Mesendoderm (in vitro differentiated cells): ENCODE measurements around the gene CDH2.

Source experiments
- DNase-seq: peaks from one replicate; pipeline ENCODE4 v3.0.0; 2013
- H2AK5ac ChIP-seq: 2 replicates; pipeline ENCODE4 v1.6.1; 2013; ENCODE audit warnings: low read length, inconsistent platforms
- H2BK120ac ChIP-seq: 2 replicates; pipeline ENCODE4 v1.6.1; 2013; ENCODE audit warnings: low read depth, mild to moderate bottlenecking, low read length, moderate library complexity, mixed read lengths
- H2BK15ac ChIP-seq: replicated peaks from 2 replicates; pipeline ENCODE4 v1.6.1; 2013; ENCODE audit warnings: low read depth, mild to moderate bottlenecking, moderate library complexity
- H2BK5ac ChIP-seq: 2 replicates; pipeline ENCODE4 v1.6.1; 2013; ENCODE audit warnings: low read length, inconsistent platforms
- H3K18ac ChIP-seq: 2 replicates; pipeline ENCODE4 v1.6.1; 2013; ENCODE audit warnings: mild to moderate bottlenecking, low read length, mixed read lengths
- H3K23ac ChIP-seq: one replicate; pipeline ENCODE4 v1.6.1; 2013; ENCODE audit warnings: low read length
- H3K27ac ChIP-seq: 2 replicates; pipeline ENCODE4 v1.5.1; 2013; ENCODE audit warnings: low read depth, mild to moderate bottlenecking, inconsistent platforms, low read length, moderate library complexity
- H3K27me3 ChIP-seq: 2 replicates; pipeline ENCODE4 v1.6.1; 2013; ENCODE audit warnings: low read length, control low read depth, mild to moderate bottlenecking, inconsistent platforms; ENCODE audit not compliant: insufficient read depth, poor library complexity
- H3K36me3 ChIP-seq: 2 replicates; pipeline ENCODE4 v1.6.1; 2013; ENCODE audit warnings: low read length, inconsistent platforms; ENCODE audit not compliant: control insufficient read depth, insufficient read depth
- H3K4ac ChIP-seq: one replicate; pipeline ENCODE4 v1.6.1; 2013; ENCODE audit warnings: low read depth, mild to moderate bottlenecking, low read length, moderate library complexity
- H3K4me1 ChIP-seq: 2 replicates; pipeline ENCODE4 v1.6.1; 2013; ENCODE audit warnings: low read depth, low read length, inconsistent platforms; ENCODE audit not compliant: control insufficient read depth
- H3K4me2 ChIP-seq: 2 replicates; pipeline ENCODE4 v1.6.1; 2013; ENCODE audit warnings: low read length
- H3K4me3 ChIP-seq: 2 replicates; pipeline ENCODE4 v1.5.1; 2013; ENCODE audit warnings: mild to moderate bottlenecking, low read length
- H3K56ac ChIP-seq: one replicate; pipeline ENCODE4 v1.6.1; 2013; ENCODE audit warnings: low read length
- H3K79me1 ChIP-seq: 2 replicates; pipeline ENCODE4 v1.6.1; 2013; ENCODE audit warnings: low read length, inconsistent platforms
- H3K79me2 ChIP-seq: 2 replicates; pipeline ENCODE4 v1.6.1; 2013; ENCODE audit warnings: mild to moderate bottlenecking, low read length; ENCODE audit not compliant: control insufficient read depth, insufficient read depth
- H3K9ac ChIP-seq: 2 replicates; pipeline ENCODE4 v1.6.1; 2013; ENCODE audit warnings: low read length, inconsistent platforms
- H4K5ac ChIP-seq: one replicate; pipeline ENCODE4 v1.6.1; 2013; ENCODE audit warnings: low read length
- H4K8ac ChIP-seq: one replicate; pipeline ENCODE4 v1.6.1; 2013; ENCODE audit warnings: low read depth, mild to moderate bottlenecking, control low read depth, low read length, moderate library complexity
- WGBS: extraction: QIAGEN DNeasy Blood & Tissue Kit; methylation state at CpG from one replicate; pipeline ENCODE4 v1.1.7; 2013; ENCODE audit warnings: low lambda C conversion rate, missing lambda C conversion rate; ENCODE audit not compliant: insufficient coverage; ENCODE audit errors: extremely low coverage; 5-methylcytosine and 5-hydroxymethylcytosine counted together

CDH2 gene

DNA sequence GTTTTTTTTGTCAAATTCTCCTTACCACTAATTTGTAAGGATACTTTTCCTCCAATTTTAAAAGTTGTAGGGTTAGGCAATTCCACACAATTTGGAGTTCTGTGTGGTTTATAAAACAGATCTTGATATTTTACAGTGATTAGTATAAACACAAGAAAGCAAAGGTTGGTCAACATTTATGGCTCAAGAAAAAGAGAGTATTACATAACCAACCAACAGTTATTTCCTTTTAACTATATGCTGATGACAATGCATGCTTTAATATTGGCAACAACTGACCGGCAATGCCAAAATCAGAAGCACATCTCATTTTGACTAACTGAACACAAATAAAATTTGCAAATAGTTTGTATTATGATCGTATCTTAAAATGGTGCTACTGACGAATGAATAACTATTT lies 137.2 kb downstream of the CDH2 start:
- no peak overlapping the region for H3K23ac ChIP-seq
- H4K5ac ChIP-seq = no peak overlapping the region
- H3K27me3 ChIP-seq = no peaks in the 10 kb centered on the region
- H3K79me1 ChIP-seq = peaks cover 7% of the 10 kb centered on the region
- H3K56ac ChIP-seq = no peak overlapping the region
- H2BK5ac ChIP-seq = no peak overlapping the region
- H4K8ac ChIP-seq = no peak overlapping the region
- peaks cover 7% of the 10 kb centered on the region for H3K79me2 ChIP-seq
- H3K18ac ChIP-seq = no peak overlapping the region
- H3K4me2 ChIP-seq = no peak overlapping the region
- DNase-seq = no peak
- H3K4me1 ChIP-seq = peaks cover 2% of the 10 kb centered on the region
- H3K27ac ChIP-seq = no peak overlapping the region
- no peak overlapping the region for H3K4me3 ChIP-seq
- H2AK5ac ChIP-seq = no peak overlapping the region
- no peak overlapping the region for H3K9ac ChIP-seq
- no peak overlapping the region for H2BK15ac ChIP-seq
- H2BK120ac ChIP-seq = no peak overlapping the region
- no peaks in the 10 kb centered on the region for H3K36me3 ChIP-seq
- no peak overlapping the region for H3K4ac ChIP-seq
- WGBS = no CpG with 5 or more reads among the region's 3 CpGs

DNA sequence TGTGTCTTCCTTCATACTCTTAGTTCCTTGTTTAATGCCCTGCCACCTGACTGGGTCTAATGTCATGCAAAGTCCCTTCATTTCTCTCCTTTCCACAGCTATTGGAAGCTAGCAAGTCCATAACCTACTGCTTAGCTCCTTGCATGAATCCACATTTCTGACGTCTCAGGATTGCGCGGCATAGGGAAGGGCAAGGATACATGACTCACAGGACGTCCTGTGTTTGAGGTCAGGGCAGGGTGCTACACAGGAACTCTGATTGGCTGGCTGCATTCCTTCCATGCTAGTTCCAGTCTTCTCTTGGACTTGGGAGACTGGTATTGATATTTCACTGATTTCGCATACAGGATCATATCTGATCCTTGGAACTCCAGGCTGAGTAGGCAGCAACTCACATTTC lies 137.9 kb downstream of the CDH2 start:
- Histone ChIP-seq H3K18ac (no peak overlapping the region), H3K27me3 (no peaks in the 10 kb centered on the region), H3K4me2 (no peak overlapping the region), H2BK15ac (no peak overlapping the region), H2BK5ac (no peak overlapping the region), H3K23ac (no peak overlapping the region), H3K56ac (peak overlapping the region; percentile 10), H3K79me1 (peaks cover 6% of the 10 kb centered on the region), H3K9ac (no peak overlapping the region), H2AK5ac (no peak overlapping the region), H4K5ac (no peak overlapping the region), H3K79me2 (peaks cover 7% of the 10 kb centered on the region), H4K8ac (no peak overlapping the region), H3K27ac (no peak overlapping the region), H3K4me3 (no peak overlapping the region), H3K36me3 (no peaks in the 10 kb centered on the region), H3K4ac (no peak overlapping the region), H2BK120ac (no peak overlapping the region), H3K4me1 (peaks cover 2% of the 10 kb centered on the region)
- DNase-seq = peak; percentile 28
- no CpG with 5 or more reads among the region's 5 CpGs for WGBS

DNA sequence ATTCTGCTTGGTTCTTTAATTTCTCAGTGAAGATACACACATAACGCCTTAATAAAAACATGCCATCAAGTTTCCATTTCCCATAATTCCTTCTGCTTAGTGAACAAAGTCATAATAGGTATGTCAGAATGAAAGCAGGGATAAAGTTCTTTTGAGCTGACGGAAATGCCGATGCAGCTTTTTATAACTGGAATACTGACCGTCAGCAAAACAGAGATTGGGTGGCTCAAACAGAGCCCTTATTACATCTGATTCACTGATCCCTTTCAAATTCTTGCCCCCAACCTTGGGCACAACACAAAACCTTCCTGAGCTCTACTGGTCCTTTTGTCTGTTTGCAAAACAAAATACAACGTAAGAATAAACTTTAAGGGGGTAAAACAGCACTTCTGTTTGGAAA lies 140.4 kb downstream of the CDH2 start:
- Histone ChIP-seq H3K9ac (no peak overlapping the region), H3K18ac (no peak overlapping the region), H3K4me2 (no peak overlapping the region), H3K4me3 (no peak overlapping the region), H3K79me2 (peaks cover 7% of the 10 kb centered on the region), H4K8ac (peak overlapping the region; percentile 28), H3K56ac (no peak overlapping the region), H2AK5ac (no peak overlapping the region), H3K23ac (no peak overlapping the region), H3K27ac (no peak overlapping the region), H2BK15ac (no peak overlapping the region), H3K36me3 (no peaks in the 10 kb centered on the region), H2BK5ac (no peak overlapping the region), H3K79me1 (peaks cover 6% of the 10 kb centered on the region), H4K5ac (no peak overlapping the region), H2BK120ac (no peak overlapping the region), H3K4ac (no peak overlapping the region), H3K4me1 (peaks cover 2% of the 10 kb centered on the region), H3K27me3 (no peaks in the 10 kb centered on the region)
- no peak for DNase-seq
- no CpG with 5 or more reads among the region's 5 CpGs for WGBS

DNA sequence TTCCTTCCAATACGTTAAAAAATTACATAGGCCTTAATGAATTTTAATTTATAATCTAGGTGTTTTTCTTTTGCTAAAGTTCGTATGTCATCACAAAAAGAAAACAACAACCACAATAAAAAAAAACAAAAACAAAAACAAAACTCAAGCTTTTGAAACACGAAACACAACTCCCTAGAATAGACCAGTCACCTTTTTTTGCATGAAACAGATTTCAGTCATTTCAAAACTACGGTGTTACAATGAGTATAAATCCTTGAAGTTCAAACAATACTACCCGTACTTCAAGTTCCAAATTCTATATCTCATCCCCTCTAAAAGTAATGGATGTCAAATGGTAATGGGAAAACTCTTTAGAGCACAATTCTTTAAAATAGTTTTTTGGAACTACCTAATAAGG lies 142.4 kb downstream of the CDH2 start:
- Histone ChIP-seq H3K27ac (no peak overlapping the region), H3K9ac (no peak overlapping the region), H3K18ac (no peak overlapping the region), H3K23ac (no peak overlapping the region), H2AK5ac (no peak overlapping the region), H3K79me2 (peaks cover 8% of the 10 kb centered on the region), H3K56ac (no peak overlapping the region), H3K4me3 (no peak overlapping the region), H2BK5ac (no peak overlapping the region), H3K79me1 (peaks cover 7% of the 10 kb centered on the region), H3K36me3 (no peaks in the 10 kb centered on the region), H2BK120ac (no peak overlapping the region), H4K5ac (no peak overlapping the region), H3K4ac (no peak overlapping the region), H3K27me3 (no peaks in the 10 kb centered on the region), H3K4me2 (no peak overlapping the region), H4K8ac (no peak overlapping the region), H2BK15ac (no peak overlapping the region), H3K4me1 (peaks cover 2% of the 10 kb centered on the region)
- no CpG with 5 or more reads among the region's 5 CpGs for WGBS
- DNase-seq = no peak

DNA sequence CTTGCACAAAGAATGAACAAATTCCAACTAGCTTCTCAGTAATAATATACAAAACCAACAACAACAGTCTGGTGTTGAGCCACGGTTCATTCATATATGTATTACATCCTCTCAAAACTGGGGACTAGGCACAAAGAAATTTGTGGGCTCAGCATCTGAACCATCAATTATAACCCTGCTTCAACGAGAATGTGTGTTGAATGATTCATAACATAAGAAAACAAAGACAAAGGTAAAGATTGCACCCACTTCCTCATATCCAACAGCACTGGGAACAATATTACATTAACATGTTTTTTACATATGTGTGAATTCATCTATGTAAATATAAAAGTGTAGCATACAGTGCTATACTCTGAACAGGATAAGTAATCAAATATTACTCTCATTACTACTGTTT lies 144.8 kb downstream of the CDH2 start:
- H2BK120ac ChIP-seq = no peak overlapping the region
- no peak overlapping the region for H4K8ac ChIP-seq
- no peak overlapping the region for H3K18ac ChIP-seq
- no peak overlapping the region for H3K4me3 ChIP-seq
- H3K27ac ChIP-seq = no peak overlapping the region
- no peaks in the 10 kb centered on the region for H3K4me1 ChIP-seq
- no peak overlapping the region for H3K4ac ChIP-seq
- no peak for DNase-seq
- no peak overlapping the region for H3K9ac ChIP-seq
- WGBS = no CpG with 5 or more reads among the region's 2 CpGs
- no peak overlapping the region for H2BK15ac ChIP-seq
- no peak overlapping the region for H2AK5ac ChIP-seq
- no peak overlapping the region for H3K4me2 ChIP-seq
- no peak overlapping the region for H3K56ac ChIP-seq
- H3K36me3 ChIP-seq = no peaks in the 10 kb centered on the region
- H3K79me1 ChIP-seq = peaks cover 4% of the 10 kb centered on the region
- no peaks in the 10 kb centered on the region for H3K27me3 ChIP-seq
- no peak overlapping the region for H4K5ac ChIP-seq
- H3K23ac ChIP-seq = no peak overlapping the region
- peaks cover 3% of the 10 kb centered on the region for H3K79me2 ChIP-seq
- H2BK5ac ChIP-seq = no peak overlapping the region

DNA sequence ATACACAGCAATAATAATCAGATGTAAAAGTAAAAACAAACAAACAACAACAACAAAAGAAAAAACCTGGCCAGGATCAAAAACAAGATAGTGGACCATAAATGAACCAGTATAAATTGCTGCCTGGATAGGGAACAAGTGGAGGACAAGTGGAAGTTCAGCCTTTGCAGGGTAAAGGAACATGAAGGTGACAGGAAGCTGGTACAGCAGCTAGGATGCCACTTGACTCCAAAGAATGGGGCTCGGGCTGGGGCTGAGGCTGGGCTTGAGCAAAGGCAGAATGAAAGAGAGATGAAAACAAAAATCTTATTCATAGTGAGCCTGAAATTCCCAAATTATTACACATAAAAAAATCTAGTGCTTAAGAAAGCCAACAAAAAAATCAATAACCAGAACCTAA lies 146.5 kb downstream of the CDH2 start:
- no peak overlapping the region for H2BK15ac ChIP-seq
- no peaks in the 10 kb centered on the region for H3K36me3 ChIP-seq
- WGBS = no CpG with 5 or more reads among the region's 1 CpG
- H3K56ac ChIP-seq = no peak overlapping the region
- peaks cover 9% of the 10 kb centered on the region for H3K79me1 ChIP-seq
- H3K4me1 ChIP-seq = no peaks in the 10 kb centered on the region
- H3K4me2 ChIP-seq = no peak overlapping the region
- no peak overlapping the region for H3K23ac ChIP-seq
- no peak overlapping the region for H3K4me3 ChIP-seq
- H3K27ac ChIP-seq = no peak overlapping the region
- no peak overlapping the region for H3K9ac ChIP-seq
- H3K18ac ChIP-seq = no peak overlapping the region
- H3K79me2 ChIP-seq = peaks cover 5% of the 10 kb centered on the region
- no peaks in the 10 kb centered on the region for H3K27me3 ChIP-seq
- H4K8ac ChIP-seq = no peak overlapping the region
- no peak overlapping the region for H2BK5ac ChIP-seq
- DNase-seq = no peak
- H3K4ac ChIP-seq = no peak overlapping the region
- peak overlapping the region; percentile 28 for H2BK120ac ChIP-seq
- no peak overlapping the region for H2AK5ac ChIP-seq
- no peak overlapping the region for H4K5ac ChIP-seq
